ENCODE data around the gene NUP54. TPM values are rescaled to one million over a fixed set of nuclear protein-coding genes. Genes with fewer than 3 reads are reported as not detected.

NUP54 gene
- total RNA-seq, 2 donors from 2014 or later, result 78.6 to 88.5 TPM

GRCh38 chr4:76174216-76174615 is 26.0 kb upstream of the NUP54 start:
- Histone ChIP-seq H3K36me3 (ENCODE audit: control insufficient read depth, insufficient read depth, low read length) (peaks cover 51% of the 10 kb centered on the region), H3K9ac (ENCODE audit: extremely low read depth, low read length, poor library complexity, severe bottlenecking) (no peak overlapping the region), H3K27ac (ENCODE audit: low read depth, low read length) (no peak overlapping the region), H3K4me3 (ENCODE audit: low read length) (no peak overlapping the region), H3K27me3 (ENCODE audit: control insufficient read depth, insufficient read depth, low read length, poor library complexity, severe bottlenecking) (no peaks in the 10 kb centered on the region), H3K9me3 (ENCODE audit: control insufficient read depth, low read length) (no peaks in the 10 kb centered on the region), H3K4me1 (ENCODE audit: control insufficient read depth, insufficient read depth, low read length) (no peaks in the 10 kb centered on the region)
- Mint-ChIP-seq H3K27ac (no peak overlapping the region), H3K4me1 (peaks cover 2% of the 10 kb centered on the region), H3K27me3 (ENCODE audit: insufficient read depth) (no peaks in the 10 kb centered on the region), H3K9me3 (no peaks in the 10 kb centered on the region), H3K36me3 (ENCODE audit: low read depth) (peaks cover 26% of the 10 kb centered on the region), H3K4me3 (no peak overlapping the region)
- TF ChIP-seq, protein P1, sequence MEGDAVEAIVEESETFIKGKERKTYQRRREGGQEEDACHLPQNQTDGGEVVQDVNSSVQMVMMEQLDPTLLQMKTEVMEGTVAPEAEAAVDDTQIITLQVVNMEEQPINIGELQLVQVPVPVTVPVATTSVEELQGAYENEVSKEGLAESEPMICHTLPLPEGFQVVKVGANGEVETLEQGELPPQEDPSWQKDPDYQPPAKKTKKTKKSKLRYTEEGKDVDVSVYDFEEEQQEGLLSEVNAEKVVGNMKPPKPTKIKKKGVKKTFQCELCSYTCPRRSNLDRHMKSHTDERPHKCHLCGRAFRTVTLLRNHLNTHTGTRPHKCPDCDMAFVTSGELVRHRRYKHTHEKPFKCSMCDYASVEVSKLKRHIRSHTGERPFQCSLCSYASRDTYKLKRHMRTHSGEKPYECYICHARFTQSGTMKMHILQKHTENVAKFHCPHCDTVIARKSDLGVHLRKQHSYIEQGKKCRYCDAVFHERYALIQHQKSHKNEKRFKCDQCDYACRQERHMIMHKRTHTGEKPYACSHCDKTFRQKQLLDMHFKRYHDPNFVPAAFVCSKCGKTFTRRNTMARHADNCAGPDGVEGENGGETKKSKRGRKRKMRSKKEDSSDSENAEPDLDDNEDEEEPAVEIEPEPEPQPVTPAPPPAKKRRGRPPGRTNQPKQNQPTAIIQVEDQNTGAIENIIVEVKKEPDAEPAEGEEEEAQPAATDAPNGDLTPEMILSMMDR (conservative IDR thresholded peaks at IDR 0.05), result no peak
- DNase-seq, result no peak
- 94 to 95% methylated on average over 4 to 6 of the region's 6 CpGs for WGBS, 2 experiments (ENCODE audit: insufficient coverage in 1 of 2, insufficient read length in 1 of 2)

GRCh38 chr4:76168688-76169087 is 20.5 kb upstream of the NUP54 start:
- Mint-ChIP-seq H3K4me3 (no peak overlapping the region), H3K36me3 (ENCODE audit: low read depth) (peaks cover 39% of the 10 kb centered on the region), H3K27ac (no peak overlapping the region), H3K4me1 (no peaks in the 10 kb centered on the region), H3K27me3 (ENCODE audit: insufficient read depth) (no peaks in the 10 kb centered on the region), H3K9me3 (no peaks in the 10 kb centered on the region)
- Histone ChIP-seq H3K27me3 (ENCODE audit: control insufficient read depth, insufficient read depth, low read length, poor library complexity, severe bottlenecking) (no peaks in the 10 kb centered on the region), H3K27ac (ENCODE audit: low read depth, low read length) (no peak overlapping the region), H3K36me3 (ENCODE audit: control insufficient read depth, insufficient read depth, low read length) (peaks cover 37% of the 10 kb centered on the region), H3K4me1 (ENCODE audit: control insufficient read depth, insufficient read depth, low read length) (no peaks in the 10 kb centered on the region), H3K4me3 (ENCODE audit: low read length) (no peak overlapping the region), H3K9me3 (ENCODE audit: control insufficient read depth, low read length) (no peaks in the 10 kb centered on the region), H3K9ac (ENCODE audit: extremely low read depth, low read length, poor library complexity, severe bottlenecking) (no peak overlapping the region)
- WGBS, 2 experiments (ENCODE audit: insufficient coverage in 1 of 2, insufficient read length in 1 of 2), result 93 to 100% methylated on average over 3 of the region's 3 CpGs
- TF ChIP-seq, protein P1 (conservative IDR thresholded peaks at IDR 0.05), result no peak
- DNase-seq, result no peak

- Mint-ChIP-seq H3K4me3 (no peak overlapping the region), H3K27me3 (ENCODE audit: insufficient read depth) (no peaks in the 10 kb centered on the region), H3K9me3 (no peaks in the 10 kb centered on the region), H3K36me3 (ENCODE audit: low read depth) (peaks cover 50% of the 10 kb centered on the region), H3K4me1 (no peaks in the 10 kb centered on the region), H3K27ac (no peak overlapping the region)
- H3K4me3 ChIP-seq (ENCODE audit: low read length), result no peak overlapping the region
- no peak overlapping the region for H3K9ac ChIP-seq (ENCODE audit: extremely low read depth, low read length, poor library complexity, severe bottlenecking)
- 87 to 95% methylated on average over 2 to 3 of the region's 3 CpGs for WGBS, 2 experiments (ENCODE audit: insufficient coverage in 1 of 2, insufficient read length in 1 of 2)
- H3K27ac ChIP-seq (ENCODE audit: low read depth, low read length), result no peak overlapping the region
- TF ChIP-seq, protein P1 (conservative IDR thresholded peaks at IDR 0.05), result no peak
- DNase-seq, result no peak
- H3K9me3 ChIP-seq (ENCODE audit: control insufficient read depth, low read length), result no peaks in the 10 kb centered on the region
- H3K27me3 ChIP-seq (ENCODE audit: control insufficient read depth, insufficient read depth, low read length, poor library complexity, severe bottlenecking), result no peaks in the 10 kb centered on the region
- H3K4me1 ChIP-seq (ENCODE audit: control insufficient read depth, insufficient read depth, low read length), result no peaks in the 10 kb centered on the region
- peaks cover 45% of the 10 kb centered on the region for H3K36me3 ChIP-seq (ENCODE audit: control insufficient read depth, insufficient read depth, low read length)
Observed at GRCh38 chr4:76166480-76166879, 18.3 kb upstream of the NUP54 start.
